HG03097 (cell line): ENCODE results near the gene ADAMTS10.
"Not testable (repeated sequence)": the region's sequence is repeated elsewhere in the genome, so short reads cannot be mapped to it uniquely, and the experiment has no call there.

ENCODE experiments used
- ATAC-seq: cut with Tn5 transposase; IDR thresholded peaks from one replicate; pipeline ENCODE4 v1.9.1; 2021; ENCODE audit not compliant: unreplicated experiment, low FRiP score

ADAMTS10 gene

DNA sequence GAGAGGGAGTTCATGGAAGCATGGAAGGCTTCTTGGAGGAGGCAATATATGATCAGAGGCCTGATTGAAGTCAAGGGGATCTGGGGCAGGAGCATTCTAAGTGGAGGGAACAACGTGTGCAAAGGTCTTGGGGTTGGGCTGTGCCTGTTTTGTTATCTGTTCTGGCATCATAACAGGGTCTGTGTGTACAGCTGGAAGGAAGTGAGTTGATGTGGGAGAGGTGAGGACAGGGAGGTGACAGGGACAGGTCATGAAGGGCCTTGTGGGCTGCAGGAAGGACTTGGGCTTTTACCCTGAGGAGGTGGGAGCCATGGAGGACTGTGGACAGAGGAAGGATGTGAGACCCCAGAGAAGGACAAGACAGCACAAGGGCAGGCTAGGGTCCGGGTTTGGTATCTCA lies 18.7 kb upstream of the ADAMTS10 start:
- ATAC-seq: no peak

DNA sequence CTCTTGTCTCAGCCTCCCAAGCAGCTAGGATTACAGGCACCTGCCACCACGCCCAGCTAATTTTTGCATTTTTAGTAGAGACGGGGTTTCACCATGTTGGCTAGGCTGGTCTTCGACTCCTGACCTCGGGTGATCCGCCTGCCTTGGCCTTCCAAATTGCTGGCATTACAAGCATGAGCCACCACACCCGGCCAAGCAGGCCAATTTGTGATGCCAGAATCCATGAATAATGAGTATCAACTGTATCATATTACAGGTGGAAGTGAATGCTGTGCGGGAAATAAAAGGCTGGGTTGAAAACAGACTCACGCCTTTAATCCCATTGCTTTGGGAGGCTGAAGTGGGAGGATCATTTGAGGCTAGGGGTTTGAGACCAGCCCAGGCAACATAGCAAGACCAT lies 16.3 kb upstream of the ADAMTS10 start:
- ATAC-seq: no peak

GRCh38 chr19:8622886-8623285 lies 12.4 kb upstream of the ADAMTS10 start:
- ATAC-seq: not testable (repeated sequence)

DNA sequence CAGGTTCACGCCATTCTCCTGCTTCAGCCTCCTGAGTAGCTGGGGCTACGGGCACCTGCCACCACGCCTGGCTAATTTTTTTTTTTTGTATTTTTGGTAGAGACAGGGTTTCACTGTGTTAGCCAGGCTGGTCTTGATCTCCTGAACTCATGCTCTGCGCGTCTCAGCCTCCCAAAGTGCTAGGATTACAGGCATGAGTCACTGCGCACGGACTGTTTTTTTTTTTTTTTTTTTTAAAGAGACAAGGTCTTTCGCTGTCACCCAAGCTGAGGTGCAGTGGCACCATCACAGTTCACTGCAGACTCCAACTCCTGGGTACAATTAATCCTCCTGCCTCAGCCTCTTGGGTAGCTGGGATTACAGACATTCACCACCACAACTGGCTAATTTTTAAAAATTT lies 8.2 kb upstream of the ADAMTS10 start:
- ATAC-seq: no peak

GRCh38 chr19:8617984-8618383 lies 7.5 kb upstream of the ADAMTS10 start:
- ATAC-seq: no peak

- not testable (repeated sequence) for ATAC-seq
Observed at GRCh38 chr19:8617325-8617724, 6.8 kb upstream of the ADAMTS10 start.

- ATAC-seq: no peak
Observed at GRCh38 chr19:8616861-8617260, 6.3 kb upstream of the ADAMTS10 start.

DNA sequence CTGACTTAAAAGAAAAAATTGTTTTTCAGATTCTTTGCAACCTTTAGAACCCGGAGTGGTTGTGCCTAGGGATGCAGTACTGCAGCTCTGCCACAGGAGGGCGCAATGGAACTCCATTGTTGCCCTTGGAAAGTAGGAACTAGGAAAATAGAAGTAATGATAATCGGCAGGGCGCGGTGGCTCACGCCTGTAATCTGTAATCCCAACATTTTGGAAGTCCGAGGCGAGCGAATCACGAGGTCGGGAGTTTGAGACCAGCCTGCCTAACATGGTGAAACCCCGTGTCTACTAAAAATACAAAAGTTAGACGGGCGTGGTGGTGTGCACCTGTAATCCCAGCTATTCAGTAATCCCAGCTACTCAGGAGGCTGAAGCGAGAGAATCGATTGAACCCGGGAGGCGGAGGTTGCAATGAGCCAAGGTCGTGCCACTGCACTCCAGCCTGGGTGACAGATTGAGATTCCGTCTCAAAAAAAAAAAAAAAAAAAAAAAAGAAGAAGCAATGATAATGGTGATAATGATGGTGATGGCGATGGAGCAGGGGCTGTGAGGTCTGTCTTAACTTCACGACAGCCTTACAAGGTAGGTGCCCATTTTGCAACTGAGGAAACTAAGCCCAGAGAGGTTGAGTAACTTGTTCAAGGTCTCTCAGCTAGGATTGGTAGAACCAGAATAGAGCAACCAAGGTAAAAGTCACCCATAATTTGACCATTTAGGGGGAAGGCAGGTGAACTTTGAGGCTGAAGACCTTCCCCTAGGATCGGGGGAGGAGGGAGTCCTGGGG lies 5.5 kb upstream of the ADAMTS10 start:
- ATAC-seq: no peak

DNA sequence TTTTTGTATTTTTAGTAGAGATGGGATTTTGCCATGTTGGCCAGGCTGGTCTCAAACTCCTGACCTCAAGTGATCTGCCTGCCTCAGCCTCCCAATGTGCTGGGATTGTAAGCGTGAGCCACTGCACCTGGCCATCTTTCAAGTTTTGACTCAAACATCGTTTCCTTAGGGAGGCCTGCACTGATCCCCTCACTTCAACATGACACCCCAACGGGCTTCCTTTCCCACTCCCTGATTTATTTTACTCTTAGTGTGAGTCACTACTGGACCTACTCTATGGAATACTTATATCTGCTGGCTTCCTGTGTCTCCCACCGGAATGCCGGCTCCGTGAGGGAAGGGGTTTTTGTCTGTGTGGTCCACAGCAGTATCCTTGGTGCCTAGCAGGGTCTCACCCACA lies 4.5 kb upstream of the ADAMTS10 start:
- ATAC-seq: no peak

- no peak for ATAC-seq
Observed at GRCh38 chr19:8614455-8614854, 3.9 kb upstream of the ADAMTS10 start.

DNA sequence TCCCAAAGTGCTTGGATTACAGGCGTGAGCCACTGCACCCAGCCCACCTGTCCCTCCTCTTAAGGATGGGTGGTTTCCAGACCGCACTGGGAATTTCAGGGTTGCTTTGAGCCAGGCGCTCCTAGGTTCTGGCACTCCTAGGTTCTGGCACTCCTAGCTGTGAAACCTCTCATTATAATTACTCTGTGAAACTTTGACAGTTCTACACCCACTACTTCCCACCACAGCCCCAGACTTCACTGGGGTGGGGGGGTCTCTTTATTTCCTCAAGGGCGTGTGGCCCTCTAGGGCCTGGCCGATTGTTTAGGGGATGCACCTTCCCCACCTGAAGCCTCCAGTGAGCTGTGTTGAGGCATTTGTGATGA lies 2.3 kb upstream of the ADAMTS10 start:
- ATAC-seq: no peak

- no peak for ATAC-seq
Observed at GRCh38 chr19:8611877-8612806, 1.6 kb upstream of the ADAMTS10 start.

DNA sequence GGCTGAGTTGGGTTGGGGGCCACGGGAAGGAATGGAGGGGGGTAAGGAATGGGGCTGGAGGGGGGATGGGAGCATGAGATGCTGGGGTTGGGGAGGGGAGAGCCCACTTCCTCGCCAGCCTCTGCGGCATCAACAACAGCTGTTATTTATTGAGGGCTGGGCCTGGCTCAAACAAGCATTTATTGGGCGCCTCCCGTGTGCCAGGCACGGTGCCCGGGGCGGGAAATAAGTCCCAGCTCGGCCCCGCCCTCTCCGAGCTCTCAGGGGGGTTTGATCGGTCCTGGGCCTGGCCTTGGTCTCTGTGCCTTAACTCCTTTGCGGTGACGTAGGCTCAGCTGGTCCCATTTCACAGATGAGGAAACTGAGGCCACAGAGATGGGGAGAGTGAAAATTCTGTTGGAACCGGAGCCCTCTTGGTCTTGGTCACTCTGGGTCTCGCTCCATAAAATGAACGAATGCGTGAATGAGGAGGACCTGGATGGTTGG lies 919 bp upstream of the ADAMTS10 start:
- ATAC-seq: no peak

DNA sequence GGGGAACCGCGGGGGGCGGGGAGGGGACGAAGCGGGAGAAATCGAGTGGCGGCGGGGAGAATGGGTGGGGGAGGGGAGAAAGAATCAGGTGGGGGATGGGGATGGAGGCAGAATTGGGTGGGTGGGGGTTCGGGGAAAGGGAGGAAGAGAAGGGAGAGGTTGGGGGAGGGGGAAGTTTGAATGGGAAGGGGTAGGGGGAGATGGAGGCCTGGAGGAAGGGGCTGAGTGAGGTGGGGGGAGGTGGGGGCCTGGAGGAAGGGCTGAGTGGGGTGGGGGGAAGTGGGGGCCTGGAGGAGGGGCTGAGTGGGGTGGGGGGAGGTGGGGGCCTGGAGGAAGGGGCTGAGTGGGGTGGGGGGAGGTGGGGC lies 403 bp upstream of the ADAMTS10 start:
- ATAC-seq: no peak

- ATAC-seq: no peak
Observed at GRCh38 chr19:8609279-8610040, 1.1 kb downstream of the ADAMTS10 start.

DNA sequence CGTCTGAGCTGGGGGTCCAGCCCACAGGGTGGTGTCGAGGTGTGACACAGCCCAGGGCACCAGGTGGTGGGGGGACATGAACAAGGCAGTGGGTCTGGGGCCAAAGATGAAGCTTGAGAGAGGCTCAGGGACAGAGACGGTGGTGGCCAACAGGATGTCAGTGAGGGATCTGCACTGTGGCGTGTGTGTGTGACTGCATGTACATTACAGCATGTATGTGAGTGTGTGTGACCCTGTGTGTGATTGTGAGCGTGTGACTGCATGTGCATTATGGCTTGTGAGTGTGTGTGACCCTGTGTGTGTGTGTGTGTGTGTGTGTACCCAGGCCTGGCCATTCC lies 1.6 kb downstream of the ADAMTS10 start:
- ATAC-seq: no peak

DNA sequence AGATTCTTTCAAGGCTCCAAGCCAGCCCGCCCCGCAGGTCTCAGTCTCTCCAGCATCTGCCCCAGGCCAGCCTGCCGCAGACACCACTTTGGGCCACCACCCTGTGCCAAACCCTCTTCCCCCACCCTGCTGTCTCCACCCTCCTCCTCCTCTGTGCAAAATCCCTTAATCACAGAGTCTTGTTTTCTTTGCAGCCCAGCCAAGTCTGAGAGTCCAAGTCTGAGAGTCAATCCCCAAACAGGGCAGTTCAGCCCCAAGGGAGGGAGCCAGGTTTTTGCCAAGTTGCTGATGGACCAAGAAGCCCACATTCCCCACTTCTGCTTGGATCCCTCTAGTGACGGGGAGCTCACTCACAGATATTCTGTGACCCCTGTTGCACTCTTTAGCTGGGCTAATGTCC lies 3.1 kb downstream of the ADAMTS10 start:
- ATAC-seq: no peak

GRCh38 chr19:8605514-8605913 lies 5.0 kb downstream of the ADAMTS10 start:
- no peak for ATAC-seq

- ATAC-seq: no peak
Observed at GRCh38 chr19:8601796-8602195, 8.7 kb downstream of the ADAMTS10 start.

GRCh38 chr19:8600816-8601215 lies 9.7 kb downstream of the ADAMTS10 start:
- ATAC-seq: no peak

- no peak for ATAC-seq
Observed at GRCh38 chr19:8600064-8600463, 10.5 kb downstream of the ADAMTS10 start.
